GM18868 (cell line): ENCODE measurements around the gene BCL6.
"Not testable (repeated sequence)": the region's sequence is repeated elsewhere in the genome, so short reads cannot be mapped to it uniquely, and the experiment has no call there.

Experiments
- ATAC-seq: cut with Tn5 transposase; IDR thresholded peaks from one replicate; pipeline ENCODE4 v1.9.1; 2021; ENCODE audit warnings: mild to moderate bottlenecking, moderate library complexity; ENCODE audit not compliant: unreplicated experiment

BCL6 gene

DNA sequence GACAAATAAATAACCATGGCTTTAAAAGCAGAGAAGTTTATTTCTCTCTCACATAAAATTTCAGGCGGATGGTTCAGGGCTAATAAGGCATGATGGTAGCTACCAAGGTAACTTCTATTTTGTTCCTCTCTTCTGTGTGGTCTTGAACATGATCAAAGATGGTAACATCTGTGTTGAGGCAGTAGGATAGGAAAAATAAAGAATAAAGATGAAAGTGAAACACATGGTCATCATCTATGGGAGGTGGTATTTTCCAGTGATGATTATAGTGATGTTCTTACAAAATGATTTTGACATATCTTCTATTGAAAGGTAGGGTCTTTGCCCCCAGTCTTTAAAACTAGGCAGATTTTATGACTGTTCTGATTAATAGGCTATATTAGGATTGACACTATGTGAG lies 60.8 kb downstream of the BCL6 start:
- no peak for ATAC-seq

DNA sequence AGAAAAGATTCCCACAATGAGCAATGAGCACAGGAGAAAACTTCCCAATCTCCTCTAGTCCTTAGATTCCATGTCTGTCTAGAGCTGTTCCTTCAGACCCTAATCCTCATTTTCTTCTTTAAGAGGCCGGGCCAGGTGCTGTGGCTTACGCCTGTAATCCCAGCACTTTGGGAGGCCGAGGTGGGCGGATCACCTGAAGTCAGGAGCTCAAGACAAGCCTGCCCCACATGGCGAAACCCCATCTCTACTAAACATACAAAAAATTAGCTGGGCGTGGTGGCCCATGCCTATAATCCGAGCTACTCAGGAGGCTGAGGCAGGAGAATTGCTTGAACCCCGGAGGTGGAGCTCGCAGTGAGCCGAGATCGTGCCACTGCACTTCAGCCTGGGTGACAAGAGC lies 63.5 kb downstream of the BCL6 start:
- ATAC-seq, result not testable (repeated sequence)

DNA sequence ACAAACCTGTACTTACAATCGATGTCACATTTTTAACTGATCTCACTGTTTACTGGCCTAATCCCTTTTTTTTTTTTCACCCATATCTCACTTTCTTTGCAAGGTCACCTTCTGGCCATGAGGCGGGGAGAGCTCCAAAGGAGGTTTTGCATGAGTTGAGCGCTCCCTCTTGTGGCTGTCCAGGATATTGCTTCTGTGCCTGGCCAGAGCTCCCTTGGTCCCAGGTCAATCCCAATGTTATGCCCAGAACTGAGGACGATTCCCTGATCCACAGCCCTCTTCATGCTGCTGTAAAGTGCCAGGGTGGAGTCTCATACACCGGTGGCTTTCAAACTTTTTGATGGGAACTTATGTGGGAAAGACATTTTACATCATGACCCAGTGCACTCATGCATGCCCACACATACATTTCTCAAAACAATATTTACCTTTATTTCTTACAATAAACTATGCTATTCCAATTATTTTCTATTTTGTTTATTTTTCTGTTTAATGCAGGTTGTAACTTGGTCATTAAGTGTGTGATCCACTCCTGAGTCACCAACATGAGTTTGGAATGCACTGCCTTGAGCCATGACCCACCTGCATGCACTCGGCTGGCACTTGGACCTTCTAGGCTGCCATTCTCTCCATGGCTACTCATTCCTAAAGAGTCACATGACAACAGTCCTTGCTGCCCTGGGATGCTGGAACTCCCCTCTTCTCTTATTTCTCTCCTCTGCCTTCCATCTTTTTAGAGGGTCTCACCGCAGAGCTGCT lies 65.5 kb downstream of the BCL6 start:
- peak; percentile 64 for ATAC-seq

DNA sequence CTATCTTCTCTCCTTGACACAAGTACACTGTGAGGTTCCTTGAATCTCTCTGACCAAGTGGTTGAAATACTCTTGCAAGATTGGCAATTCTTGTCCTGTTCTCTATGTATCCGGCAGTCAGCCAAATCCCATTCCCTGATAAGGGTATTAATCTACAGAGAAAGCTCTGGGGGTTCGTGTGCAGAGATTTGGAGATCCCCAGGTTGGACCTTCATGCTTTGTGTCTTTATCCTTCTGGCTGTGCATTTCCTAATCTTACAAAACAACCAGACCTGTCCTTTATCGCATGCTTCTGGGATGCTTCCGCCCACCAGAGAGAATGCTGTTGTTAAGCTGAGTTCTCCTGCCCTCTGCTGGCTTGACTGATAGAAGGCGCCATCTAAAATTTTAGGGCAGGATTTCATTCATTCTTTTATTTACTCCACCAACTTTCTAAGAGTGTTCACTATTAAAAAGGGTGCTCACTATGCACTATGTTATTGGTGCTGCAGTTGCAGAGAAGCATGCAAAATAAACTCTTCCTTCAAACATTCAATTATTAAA lies 66.5 kb downstream of the BCL6 start:
- ATAC-seq, result no peak

DNA sequence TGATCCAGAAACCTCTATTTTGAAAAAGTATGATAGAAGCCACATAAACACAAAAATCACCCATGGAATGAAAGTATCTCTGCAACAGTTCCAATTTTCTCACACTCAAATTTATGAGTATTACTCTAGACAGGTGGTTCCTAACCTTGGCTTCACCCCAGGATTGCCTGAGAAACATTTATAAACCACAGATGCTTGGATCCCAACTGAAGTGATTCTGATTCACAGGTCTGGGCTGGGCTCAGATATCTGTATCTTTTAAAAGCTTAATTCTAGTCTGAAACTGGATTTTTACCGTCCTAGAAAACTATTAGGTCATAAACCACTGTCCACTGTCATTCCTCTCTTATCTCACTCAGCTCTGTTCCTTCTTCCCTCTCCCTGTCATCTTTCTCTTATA lies 67.7 kb downstream of the BCL6 start:
- no peak for ATAC-seq

DNA sequence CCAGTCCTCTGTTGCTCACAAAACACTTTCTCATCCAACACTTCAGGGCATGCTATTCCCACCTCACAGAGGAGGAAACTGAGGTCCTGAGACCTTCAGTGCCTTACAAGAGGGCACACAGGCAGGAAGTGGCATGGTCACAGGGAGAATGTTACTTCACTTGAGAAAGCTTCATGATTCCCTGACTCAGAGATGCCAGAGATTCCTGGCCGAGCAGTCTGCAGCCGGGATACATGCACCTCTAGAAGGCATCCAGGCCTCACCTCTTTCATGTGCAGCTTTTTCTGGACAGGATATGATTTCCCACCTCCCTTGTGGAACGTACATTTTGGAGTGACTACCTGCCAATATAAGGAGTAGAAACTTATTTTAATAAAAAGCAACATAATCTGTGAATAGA lies 72.3 kb downstream of the BCL6 start:
- no peak for ATAC-seq
